Heart right ventricle (tissue), 16 donors: ENCODE data around the gene TCF12. TPM values are rescaled to one million over a fixed set of nuclear protein-coding genes. Genes with fewer than 3 reads are reported as not detected.
A peak's percentile ranks its signal among the peaks of the same experiment; 100 is the strongest.

ENCODE experiments used
- ATAC-seq, 8 donors: fragments of 200-7000 bp; cut with Tn5 transposase; one replicate each; pipeline ENCODE4 v1.9.1; 2020; ENCODE audit warnings: mild to moderate bottlenecking in 8 of 8, moderate library complexity in 8 of 8, moderate number of reproducible peaks in 1 of 8
- DNase-seq, 2 donors: peaks; one replicate each; pipeline ENCODE4 v3.0.0-alpha.2; 2020
- H3K27ac ChIP-seq, 10 donors: fragments of 200-600 bp; sonication (generic) in 2 of 10; one replicate each; pipeline versions ENCODE4 v1.5.0 to v1.8.0; 2020 to 2022; ENCODE audit warnings: mild to moderate bottlenecking in 3 of 10
- H3K27me3 ChIP-seq, 7 donors: fragments of 200-600 bp; one replicate each; pipeline ENCODE4 v1.8.0; 2021 to 2022; ENCODE audit warnings: mild to moderate bottlenecking in 2 of 7
- H3K36me3 ChIP-seq, 9 donors: fragments of 200-600 bp; sonication (generic) in 1 of 9; one replicate each; pipeline versions ENCODE4 v1.5.0 to v1.8.0; 2020 to 2022; ENCODE audit warnings: mild to moderate bottlenecking in 2 of 9
- H3K4me1 ChIP-seq, 9 donors: fragments of 200-600 bp; sonication (generic) in 1 of 9; one replicate each; pipeline versions ENCODE4 v1.5.0 to v1.8.0; 2020 to 2022; ENCODE audit warnings: mild to moderate bottlenecking in 4 of 9
- H3K4me3 ChIP-seq, 10 donors: fragments of 200-600 bp; sonication (generic) in 2 of 10; one replicate each; pipeline versions ENCODE4 v1.5.0 to v1.8.0; 2020 to 2022; ENCODE audit warnings: mild to moderate bottlenecking in 7 of 10, moderate library complexity in 2 of 10
- H3K9me3 ChIP-seq, 11 donors: fragments of 200-600 bp in 10 of 11; sonication (generic) in 2 of 11; one replicate each; pipeline versions ENCODE4 v1.5.0 to v1.8.0; 2013 to 2022; ENCODE audit warnings: mild to moderate bottlenecking in 2 of 11, control low read depth in 1 of 11, moderate library complexity in 1 of 11
- CTCF ChIP-seq, 9 donors: fragments of 200-600 bp; sonication (generic) in 2 of 9; IDR thresholded peaks; one replicate each; pipeline versions ENCODE4 v1.5.0 to v1.8.0; 2021 to 2022; ENCODE audit warnings: antibody characterized with exemption in 9 of 9, mild to moderate bottlenecking in 5 of 9, moderate library complexity in 1 of 9
- WGBS, 2 donors: extraction: QIAGEN DNeasy Blood & Tissue Kit; methylation state at CpG; one replicate each; pipeline ENCODE4 v1.1.7; 2013; ENCODE audit warnings: inconsistent platforms in 1 of 2; 5-methylcytosine and 5-hydroxymethylcytosine counted together
- intact Hi-C, 10 donors: fragments of 100-400 bp; cut with DNase I; formaldehyde crosslinking; loops; one replicate each; pipeline versions ENCODE4 v1.11.1 to v1.14.2; 2022
- polyA plus RNA-seq, 2 donors: library from polyadenylated mRNA; stranded (reverse); fragments of 200-250 nt; gene quantifications; one replicate each; pipeline ENCODE4 v1.2.3, GENCODE V29; 2013
- total RNA-seq, 10 donors: library from RNA; stranded (reverse); fragmentation: NEBNext Ultra II Directional in 3 of 10; extraction: Animal tissue kit (Norgen Biotek cat#: 25700) in 3 of 10; gene quantifications; one replicate each; pipeline versions ENCODE4 v1.2.1 to v1.2.4, GENCODE V29; 2021 to 2023
- donor health status: Arrhythmogenic right ventricular cardiomyopathy.
- donor health status: ischemic (EF 13 %, LVEDD 7.1; RV severe dilation, severe dysfunction).
- donor health status: healthy with polysubstance abuse.
- donor health status: DM: no; HTN: yes; CAD: no.
- donor health status: DM: no; HTN: no; CAD: no.
- donor health status: ischemic (EF 25% LVEDD 6.9; RV normal size, moderate dysfunction).
- donor health status: ischemic (EF 25% LVEDD 5.7; RV mildly dilated, moderate dysfunction).
- donor health status: healthy.
- donor health status: DM: yes; HTN: yes; CAD: no.
- donor health status: Ischemic cardiomyopathy.
- donor health status: ischemic (EF 35%, LVEDD 5.7; RV mildly dilated, moderate dysfunction).
- donor health status: nonischemic (EF 11% LVEDD 7.7; RV severe dilation, severe dysfunction).
- donor health status: DM: yes; HTN: yes; CAD: no.
- donor health status: PGD.
- donor health status: ischemic (EF 29% LVEDD 5.4; RV normal size, mild dysfunction).
- donor health status: nonischemic (EF 23%, LVEDD 6.1; RV moderate dilation, normal function).

TCF12 gene
- total and polyA plus RNA-seq, 12 donors = 8.7 to 55.7 (median 38.4) TPM

- H3K27me3 ChIP-seq = no peaks in the 10 kb centered on the region
- peaks cover 0 to 10% (median 0%) of the 10 kb centered on the region in 9 donors for H3K36me3 ChIP-seq
- H3K4me1 ChIP-seq = peaks cover 0 to 33% (median 21%) of the 10 kb centered on the region in 9 donors
- ATAC-seq = peak; percentile 97 to 99 (median 98)
- no peaks in the 10 kb centered on the region for H3K9me3 ChIP-seq
- DNase-seq = peak; percentile 95 to 96
- intact Hi-C loops = loop anchor here in 7 of 10 donors (1.0 to 10.0 kb wide), 4 partner anchors 31 to 258 kb away; partner anchors contain the start of genes TCF12 (in 7 of the 7) and ZNF280D (in 1 of the 7)
- H3K4me3 ChIP-seq = peak overlapping the region; percentile 51 to 78 (median 68)
- 0% methylated on average over 74 to 78 of the region's 78 CpGs for WGBS, 2 donors
- peak in 4 of 9 donors; percentile 10 to 32 (median 20) for TF ChIP-seq CTCF (IDR thresholded peaks at IDR 0.05)
- H3K27ac ChIP-seq = peak overlapping the region; percentile 96 to 99 (median 98)
Observed at GRCh38 chr15:56886932-56887781, 31.3 kb upstream of the TCF12 start.

- H3K4me3 ChIP-seq = peak overlapping the region; percentile 51 to 78 (median 68)
- H3K27me3 ChIP-seq = no peaks in the 10 kb centered on the region
- no peaks in the 10 kb centered on the region for H3K9me3 ChIP-seq
- DNase-seq (no peak), ATAC-seq (no peak)
- WGBS, 2 donors = 47 to 48% methylated on average over 5 of the region's 5 CpGs
- intact Hi-C loops = loop anchor here in 8 of 10 donors (1.0 to 10.0 kb wide), 4 partner anchors 30 to 257 kb away; partner anchors contain the start of genes TCF12 (in 8 of the 8) and ZNF280D (in 1 of the 8)
- H3K27ac ChIP-seq = peak overlapping the region; percentile 96 to 99 (median 98)
- H3K36me3 ChIP-seq = peaks cover 0 to 10% (median 0%) of the 10 kb centered on the region in 9 donors
- TF ChIP-seq CTCF (IDR thresholded peaks at IDR 0.05) = no peak
- H3K4me1 ChIP-seq = peaks cover 0 to 40% (median 26%) of the 10 kb centered on the region in 9 donors
Observed at GRCh38 chr15:56887782-56888438, 30.5 kb upstream of the TCF12 start.

- H3K27ac ChIP-seq = no peak overlapping the region
- H3K9me3 ChIP-seq = no peaks in the 10 kb centered on the region
- ATAC-seq = no peak
- H3K27me3 ChIP-seq = no peaks in the 10 kb centered on the region
- TF ChIP-seq CTCF (IDR thresholded peaks at IDR 0.05) = no peak
- H3K4me3 ChIP-seq = no peak overlapping the region
- DNase-seq = no peak
- peaks cover 0 to 10% (median 0%) of the 10 kb centered on the region in 9 donors for H3K36me3 ChIP-seq
- intact Hi-C loops = loop anchor here in 1 of 10 donors (10.0 kb wide), 1 partner anchor 765 kb away; no protein-coding TSS in a partner anchor
- H3K4me1 ChIP-seq = peaks cover 0 to 50% (median 32%) of the 10 kb centered on the region in 9 donors
- 91 to 100% methylated on average over 2 of the region's 2 CpGs for WGBS, 2 donors
Observed at GRCh38 chr15:56890038-56890437, 28.4 kb upstream of the TCF12 start.

- Histone ChIP-seq H3K27ac (peak overlapping the region in 1 of 10 donors; percentile 9), H3K27me3 (no peaks in the 10 kb centered on the region)
- ATAC-seq = no peak
Observed at GRCh38 chr15:56891852-56892440, 26.5 kb upstream of the TCF12 start.

More at GRCh38 chr15:56891852-56892440, 26.5 kb upstream of the TCF12 start:
- H3K36me3 ChIP-seq = peaks cover 0 to 10% (median 0%) of the 10 kb centered on the region in 9 donors
- TF ChIP-seq CTCF (IDR thresholded peaks at IDR 0.05) = no peak
- DNase-seq = no peak
- intact Hi-C loops = loop anchor here in 1 of 10 donors (10.0 kb wide), 1 partner anchor 763 kb away; no protein-coding TSS in a partner anchor
- no peak overlapping the region for H3K4me3 ChIP-seq
- H3K4me1 ChIP-seq = peaks cover 0 to 37% (median 20%) of the 10 kb centered on the region in 9 donors
- no peaks in the 10 kb centered on the region for H3K9me3 ChIP-seq
